PC-3 (cell line): ENCODE results near the gene DIP2A.

ENCODE experiments used
- EZH2 ChIP-seq: fragments of 300-600 bp; sonication (generic); IDR thresholded peaks from one replicate; pipeline ENCODE4 v1.6.1; 2017; ENCODE audit warnings: antibody characterized with exemption, mild to moderate bottlenecking, low read length; ENCODE audit not compliant: unreplicated experiment
- TF ChIP-seq, protein P1 (sequence below): fragments of 300-600 bp; sonication (generic); conservative IDR thresholded peaks from 2 replicates; pipeline ENCODE4 v1.5.1; 2017; ENCODE audit warnings: antibody characterized with exemption, low read depth, mild to moderate bottlenecking, low read length

DNA sequence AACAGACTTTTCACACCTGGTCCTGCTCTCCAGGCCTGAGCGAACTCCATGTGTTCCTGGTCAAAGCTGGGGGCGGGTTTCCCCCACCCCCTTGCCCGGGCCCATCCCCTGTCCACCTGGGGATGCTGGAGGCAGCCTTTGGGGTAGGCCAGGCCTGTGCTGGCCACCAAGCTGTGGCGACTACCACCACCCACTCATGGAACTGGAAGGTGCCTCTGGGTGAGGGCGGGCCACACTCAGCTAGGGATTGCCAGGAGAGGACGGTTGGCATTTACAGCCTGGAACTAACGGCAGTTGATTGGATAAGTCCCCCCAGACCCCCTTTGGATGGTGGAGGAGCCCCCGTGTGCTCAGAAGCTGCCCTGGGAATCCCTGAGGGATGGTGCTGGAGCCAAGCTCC lies 138.3 kb downstream of the DIP2A start:
- TF ChIP-seq, protein P1, sequence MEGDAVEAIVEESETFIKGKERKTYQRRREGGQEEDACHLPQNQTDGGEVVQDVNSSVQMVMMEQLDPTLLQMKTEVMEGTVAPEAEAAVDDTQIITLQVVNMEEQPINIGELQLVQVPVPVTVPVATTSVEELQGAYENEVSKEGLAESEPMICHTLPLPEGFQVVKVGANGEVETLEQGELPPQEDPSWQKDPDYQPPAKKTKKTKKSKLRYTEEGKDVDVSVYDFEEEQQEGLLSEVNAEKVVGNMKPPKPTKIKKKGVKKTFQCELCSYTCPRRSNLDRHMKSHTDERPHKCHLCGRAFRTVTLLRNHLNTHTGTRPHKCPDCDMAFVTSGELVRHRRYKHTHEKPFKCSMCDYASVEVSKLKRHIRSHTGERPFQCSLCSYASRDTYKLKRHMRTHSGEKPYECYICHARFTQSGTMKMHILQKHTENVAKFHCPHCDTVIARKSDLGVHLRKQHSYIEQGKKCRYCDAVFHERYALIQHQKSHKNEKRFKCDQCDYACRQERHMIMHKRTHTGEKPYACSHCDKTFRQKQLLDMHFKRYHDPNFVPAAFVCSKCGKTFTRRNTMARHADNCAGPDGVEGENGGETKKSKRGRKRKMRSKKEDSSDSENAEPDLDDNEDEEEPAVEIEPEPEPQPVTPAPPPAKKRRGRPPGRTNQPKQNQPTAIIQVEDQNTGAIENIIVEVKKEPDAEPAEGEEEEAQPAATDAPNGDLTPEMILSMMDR = no peak
- no peak for TF ChIP-seq EZH2
